GM12865 (cell line): ENCODE data around the gene TXN2.
"Not testable (repeated sequence)": the region's sequence is repeated elsewhere in the genome, so short reads cannot be mapped to it uniquely, and the experiment has no call there.

ENCODE experiments used
- DNase-seq: peaks from one replicate; pipeline ENCODE4 v3.0.0; 2010; ENCODE audit warnings: low read depth
- H3K4me3 ChIP-seq: 2 replicates; pipeline ENCODE4 v1.5.1; 2011; ENCODE audit warnings: mild to moderate bottlenecking, low read depth, low read length, control low read depth
- CTCF ChIP-seq: IDR thresholded peaks from 2 replicates; pipeline ENCODE4 v1.5.1; 2011; ENCODE audit warnings: low read length, control low read depth, low read depth, inconsistent platforms; ENCODE audit not compliant: insufficient read depth; ENCODE audit errors: missing control alignments

The TXN2 gene

GRCh38 chr22:36455571-36456463, 25.6 kb downstream of the TXN2 start:
- H3K4me3 ChIP-seq, result peak overlapping the region; percentile 72
- TF ChIP-seq CTCF, result no peak
- DNase-seq, result no peak

GRCh38 chr22:36454916-36455570, 26.4 kb downstream of the TXN2 start:
- peak; percentile 6 for TF ChIP-seq CTCF
- H3K4me3 ChIP-seq, result peak overlapping the region; percentile 72
- peak; percentile 97 for DNase-seq

- H3K4me3 ChIP-seq, result no peak overlapping the region
- DNase-seq, result no peak
- TF ChIP-seq CTCF, result no peak
Observed at GRCh38 chr22:36453855-36454378, 27.5 kb downstream of the TXN2 start.

GRCh38 chr22:36452978-36453607, 28.3 kb downstream of the TXN2 start:
- peak; percentile 34 for DNase-seq
- not testable (repeated sequence) for H3K4me3 ChIP-seq

- TF ChIP-seq CTCF, result peak; percentile 2
- DNase-seq, result no peak
- no peak overlapping the region; the same call in 1 of the 2 replicates for H3K4me3 ChIP-seq
Observed at GRCh38 chr22:36452250-36452977, 29.0 kb downstream of the TXN2 start.

GRCh38 chr22:36450923-36451322, 30.5 kb downstream of the TXN2 start:
- DNase-seq, H3K4me3 ChIP-seq: not testable (repeated sequence)

GRCh38 chr22:36449596-36450175, 31.8 kb downstream of the TXN2 start:
- TF ChIP-seq CTCF, result no peak
- no peak for DNase-seq
- no peak overlapping the region for H3K4me3 ChIP-seq
